Measurements from ENCODE around the gene LRRC28.

DNA sequence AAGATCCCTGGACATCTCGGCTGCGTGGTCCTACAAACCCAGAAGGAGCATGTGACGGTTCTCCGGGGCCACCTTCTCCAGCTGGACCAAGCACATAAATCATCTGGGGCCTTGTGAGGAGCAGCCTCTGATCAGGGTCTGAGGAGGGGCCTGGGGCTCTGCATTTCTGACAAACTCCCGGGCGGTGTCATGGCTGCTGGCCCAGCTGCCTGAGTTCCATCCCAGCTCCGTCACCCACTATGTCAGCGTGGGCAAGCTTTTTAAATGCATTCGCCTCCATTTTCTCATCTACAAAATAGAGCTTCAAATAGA lies 188.2 kb downstream of the LRRC28 start:
- TF ChIP-seq KLF9 (tag by site-specific recombination; IDR thresholded peaks at IDR 0.05; ENCODE audit: low read depth) = no peak
- TF ChIP-seq, protein P1, sequence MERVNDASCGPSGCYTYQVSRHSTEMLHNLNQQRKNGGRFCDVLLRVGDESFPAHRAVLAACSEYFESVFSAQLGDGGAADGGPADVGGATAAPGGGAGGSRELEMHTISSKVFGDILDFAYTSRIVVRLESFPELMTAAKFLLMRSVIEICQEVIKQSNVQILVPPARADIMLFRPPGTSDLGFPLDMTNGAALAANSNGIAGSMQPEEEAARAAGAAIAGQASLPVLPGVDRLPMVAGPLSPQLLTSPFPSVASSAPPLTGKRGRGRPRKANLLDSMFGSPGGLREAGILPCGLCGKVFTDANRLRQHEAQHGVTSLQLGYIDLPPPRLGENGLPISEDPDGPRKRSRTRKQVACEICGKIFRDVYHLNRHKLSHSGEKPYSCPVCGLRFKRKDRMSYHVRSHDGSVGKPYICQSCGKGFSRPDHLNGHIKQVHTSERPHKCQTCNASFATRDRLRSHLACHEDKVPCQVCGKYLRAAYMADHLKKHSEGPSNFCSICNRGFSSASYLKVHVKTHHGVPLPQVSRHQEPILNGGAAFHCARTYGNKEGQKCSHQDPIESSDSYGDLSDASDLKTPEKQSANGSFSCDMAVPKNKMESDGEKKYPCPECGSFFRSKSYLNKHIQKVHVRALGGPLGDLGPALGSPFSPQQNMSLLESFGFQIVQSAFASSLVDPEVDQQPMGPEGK (tag by site-specific recombination; IDR thresholded peaks at IDR 0.05) = no peak
- TF ChIP-seq, protein P2, sequence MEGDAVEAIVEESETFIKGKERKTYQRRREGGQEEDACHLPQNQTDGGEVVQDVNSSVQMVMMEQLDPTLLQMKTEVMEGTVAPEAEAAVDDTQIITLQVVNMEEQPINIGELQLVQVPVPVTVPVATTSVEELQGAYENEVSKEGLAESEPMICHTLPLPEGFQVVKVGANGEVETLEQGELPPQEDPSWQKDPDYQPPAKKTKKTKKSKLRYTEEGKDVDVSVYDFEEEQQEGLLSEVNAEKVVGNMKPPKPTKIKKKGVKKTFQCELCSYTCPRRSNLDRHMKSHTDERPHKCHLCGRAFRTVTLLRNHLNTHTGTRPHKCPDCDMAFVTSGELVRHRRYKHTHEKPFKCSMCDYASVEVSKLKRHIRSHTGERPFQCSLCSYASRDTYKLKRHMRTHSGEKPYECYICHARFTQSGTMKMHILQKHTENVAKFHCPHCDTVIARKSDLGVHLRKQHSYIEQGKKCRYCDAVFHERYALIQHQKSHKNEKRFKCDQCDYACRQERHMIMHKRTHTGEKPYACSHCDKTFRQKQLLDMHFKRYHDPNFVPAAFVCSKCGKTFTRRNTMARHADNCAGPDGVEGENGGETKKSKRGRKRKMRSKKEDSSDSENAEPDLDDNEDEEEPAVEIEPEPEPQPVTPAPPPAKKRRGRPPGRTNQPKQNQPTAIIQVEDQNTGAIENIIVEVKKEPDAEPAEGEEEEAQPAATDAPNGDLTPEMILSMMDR (tag by site-specific recombination; IDR thresholded peaks at IDR 0.05) = no peak
- TF ChIP-seq, protein P3, sequence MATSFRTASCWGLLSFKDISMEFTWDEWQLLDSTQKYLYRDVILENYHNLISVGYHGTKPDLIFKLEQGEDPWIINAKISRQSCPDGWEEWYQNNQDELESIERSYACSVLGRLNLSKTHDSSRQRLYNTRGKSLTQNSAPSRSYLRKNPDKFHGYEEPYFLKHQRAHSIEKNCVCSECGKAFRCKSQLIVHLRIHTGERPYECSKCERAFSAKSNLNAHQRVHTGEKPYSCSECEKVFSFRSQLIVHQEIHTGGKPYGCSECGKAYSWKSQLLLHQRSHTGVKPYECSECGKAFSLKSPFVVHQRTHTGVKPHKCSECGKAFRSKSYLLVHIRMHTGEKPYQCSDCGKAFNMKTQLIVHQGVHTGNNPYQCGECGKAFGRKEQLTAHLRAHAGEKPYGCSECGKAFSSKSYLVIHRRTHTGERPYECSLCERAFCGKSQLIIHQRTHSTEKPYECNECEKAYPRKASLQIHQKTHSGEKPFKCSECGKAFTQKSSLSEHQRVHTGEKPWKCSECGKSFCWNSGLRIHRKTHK (tag by site-specific recombination; IDR thresholded peaks at IDR 0.05) = no peak
